ENCODE results near the gene UCN. TPM values are rescaled to one million over a fixed set of nuclear protein-coding genes. Genes with fewer than 3 reads are reported as not detected.

Gene UCN
- total RNA-seq, 1 donor: 0.36 TPM

- peak overlapping the region; percentile 100 for H3K27ac ChIP-seq (ENCODE audit: low read depth, low read length)
- H3K4me2 ChIP-seq (ENCODE audit: insufficient read depth, low read length): peak overlapping the region; percentile 92
- H3K9me3 ChIP-seq (ENCODE audit: low read depth, low read length): no peaks in the 10 kb centered on the region
- peaks cover 28% of the 10 kb centered on the region for H3K4me1 ChIP-seq (ENCODE audit: insufficient read depth, low read length)
- no peak for TF ChIP-seq CTCF (IDR thresholded peaks at IDR 0.05; ENCODE audit: extremely low read depth, low read depth, low read length)
- H4K20me1 ChIP-seq (ENCODE audit: insufficient read depth, low read length): peaks cover 4% of the 10 kb centered on the region
- peaks cover 26% of the 10 kb centered on the region for H3K36me3 ChIP-seq (ENCODE audit: insufficient read depth, low read length)
- H3K27me3 ChIP-seq (ENCODE audit: insufficient read depth, low read length): no peaks in the 10 kb centered on the region
- DNase-seq (ENCODE audit: insufficient read length, low spot score, missing footprints): peak; percentile 62
- peak overlapping the region; percentile 95 for H2AFZ ChIP-seq (ENCODE audit: low read length)
- peak overlapping the region; percentile 75 for H3K4me3 ChIP-seq (ENCODE audit: insufficient read depth, low read length)
- peaks cover 29% of the 10 kb centered on the region for H3K79me2 ChIP-seq (ENCODE audit: insufficient read depth, low read length)
Measured at GRCh38 chr2:27323596-27324285, 15.5 kb upstream of the UCN start.

GRCh38 chr2:27322766-27323595, 14.7 kb upstream of the UCN start, which contains the start of gene MPV17:
Gene MPV17, minus strand, starts transcription at chr2:27323097. Its CDS starts 580 bp downstream, at chr2:27322517.
- no peak for TF ChIP-seq CTCF (IDR thresholded peaks at IDR 0.05; ENCODE audit: extremely low read depth, low read depth, low read length)

GRCh38 chr2:27322301-27322765, 14.1 kb upstream of the UCN start:
- no peak for TF ChIP-seq CTCF (IDR thresholded peaks at IDR 0.05; ENCODE audit: extremely low read depth, low read depth, low read length)

More at GRCh38 chr2:27322766-27323595, 14.7 kb upstream of the UCN start, which contains the start of gene MPV17:
- Histone ChIP-seq H2AFZ (ENCODE audit: low read length) (peak within 1 kb of the TSS; percentile 95), H3K27ac (ENCODE audit: low read depth, low read length) (peak within 1 kb of the TSS; percentile 100), H3K79me2 (ENCODE audit: insufficient read depth, low read length) (peaks cover 29% of the 10 kb centered on the region), H3K36me3 (ENCODE audit: insufficient read depth, low read length) (peaks cover 18% of the 10 kb centered on the region), H4K20me1 (ENCODE audit: insufficient read depth, low read length) (peaks cover 4% of the 10 kb centered on the region), H3K27me3 (ENCODE audit: insufficient read depth, low read length) (no peaks in the 10 kb centered on the region), H3K4me2 (ENCODE audit: insufficient read depth, low read length) (peak within 1 kb of the TSS; percentile 92), H3K4me1 (ENCODE audit: insufficient read depth, low read length) (peaks cover 28% of the 10 kb centered on the region), H3K9me3 (ENCODE audit: low read depth, low read length) (no peaks in the 10 kb centered on the region), H3K4me3 (ENCODE audit: insufficient read depth, low read length) (peak within 1 kb of the TSS; percentile 75)
- DNase-seq (ENCODE audit: insufficient read length, low spot score, missing footprints): peak; percentile 98

More at GRCh38 chr2:27322301-27322765, 14.1 kb upstream of the UCN start:
- H3K4me3 ChIP-seq (ENCODE audit: insufficient read depth, low read length): peak overlapping the region; percentile 75
- H4K20me1 ChIP-seq (ENCODE audit: insufficient read depth, low read length): peaks cover 9% of the 10 kb centered on the region
- peak overlapping the region; percentile 100 for H3K27ac ChIP-seq (ENCODE audit: low read depth, low read length)
- H2AFZ ChIP-seq (ENCODE audit: low read length): peak overlapping the region; percentile 95
- no peaks in the 10 kb centered on the region for H3K9me3 ChIP-seq (ENCODE audit: low read depth, low read length)
- H3K79me2 ChIP-seq (ENCODE audit: insufficient read depth, low read length): peaks cover 31% of the 10 kb centered on the region
- H3K36me3 ChIP-seq (ENCODE audit: insufficient read depth, low read length): peaks cover 16% of the 10 kb centered on the region
- no peaks in the 10 kb centered on the region for H3K27me3 ChIP-seq (ENCODE audit: insufficient read depth, low read length)
- peak; percentile 65 for DNase-seq (ENCODE audit: insufficient read length, low spot score, missing footprints)
- H3K4me2 ChIP-seq (ENCODE audit: insufficient read depth, low read length): peak overlapping the region; percentile 92
- H3K4me1 ChIP-seq (ENCODE audit: insufficient read depth, low read length): peaks cover 28% of the 10 kb centered on the region
